HG03039 (cell line): Measurements from ENCODE around the gene SLC25A33.
A peak's percentile ranks its signal among the peaks of the same experiment; 100 is the strongest.
"Not testable (repeated sequence)": the region's sequence is repeated elsewhere in the genome, so short reads cannot be mapped to it uniquely, and the experiment has no call there.

ENCODE experiments used
- ATAC-seq: cut with Tn5 transposase; IDR thresholded peaks from one replicate; pipeline ENCODE4 v1.9.1; 2021; ENCODE audit warnings: mild to moderate bottlenecking, moderate library complexity; ENCODE audit not compliant: unreplicated experiment

The SLC25A33 gene, protein sequence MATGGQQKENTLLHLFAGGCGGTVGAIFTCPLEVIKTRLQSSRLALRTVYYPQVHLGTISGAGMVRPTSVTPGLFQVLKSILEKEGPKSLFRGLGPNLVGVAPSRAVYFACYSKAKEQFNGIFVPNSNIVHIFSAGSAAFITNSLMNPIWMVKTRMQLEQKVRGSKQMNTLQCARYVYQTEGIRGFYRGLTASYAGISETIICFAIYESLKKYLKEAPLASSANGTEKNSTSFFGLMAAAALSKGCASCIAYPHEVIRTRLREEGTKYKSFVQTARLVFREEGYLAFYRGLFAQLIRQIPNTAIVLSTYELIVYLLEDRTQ

DNA sequence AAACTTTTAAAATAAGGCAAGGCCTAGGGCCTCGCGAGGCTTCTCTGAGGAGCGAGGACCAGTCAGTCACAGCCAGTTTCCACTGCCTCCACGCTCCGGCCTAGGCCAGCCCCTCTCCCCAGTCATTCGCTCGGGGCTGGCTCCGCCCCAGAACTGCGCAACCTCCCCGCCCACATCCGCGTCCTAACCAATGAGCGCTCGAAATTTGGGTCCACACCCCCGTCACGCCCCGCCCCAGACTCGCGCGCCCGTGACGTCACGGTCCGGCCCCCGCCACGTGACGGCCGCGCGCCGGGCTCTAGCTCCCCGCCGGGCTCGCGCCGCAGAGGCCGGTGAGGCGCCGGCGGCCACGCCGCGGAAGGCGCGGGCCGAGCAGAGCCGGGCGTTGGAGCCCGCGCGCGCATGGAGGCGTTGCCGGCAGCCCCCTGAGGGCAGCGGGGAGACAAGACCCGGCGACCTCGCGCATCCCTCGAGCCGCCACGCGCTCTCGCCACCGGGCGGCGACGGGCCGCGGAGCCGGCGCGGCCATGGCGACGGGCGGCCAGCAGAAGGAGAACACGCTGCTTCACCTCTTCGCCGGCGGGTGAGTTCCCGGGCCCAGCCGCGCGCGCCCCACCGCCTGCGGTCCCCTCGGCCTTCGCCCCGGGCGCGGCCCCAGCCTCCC lies at the start of gene SLC25A33:
TSS of gene SLC25A33 (plus strand) at position 301 of the 664 bp plus-strand sequence. CDS start at position 528, 227 bp downstream.
- ATAC-seq = peak; percentile 88

DNA sequence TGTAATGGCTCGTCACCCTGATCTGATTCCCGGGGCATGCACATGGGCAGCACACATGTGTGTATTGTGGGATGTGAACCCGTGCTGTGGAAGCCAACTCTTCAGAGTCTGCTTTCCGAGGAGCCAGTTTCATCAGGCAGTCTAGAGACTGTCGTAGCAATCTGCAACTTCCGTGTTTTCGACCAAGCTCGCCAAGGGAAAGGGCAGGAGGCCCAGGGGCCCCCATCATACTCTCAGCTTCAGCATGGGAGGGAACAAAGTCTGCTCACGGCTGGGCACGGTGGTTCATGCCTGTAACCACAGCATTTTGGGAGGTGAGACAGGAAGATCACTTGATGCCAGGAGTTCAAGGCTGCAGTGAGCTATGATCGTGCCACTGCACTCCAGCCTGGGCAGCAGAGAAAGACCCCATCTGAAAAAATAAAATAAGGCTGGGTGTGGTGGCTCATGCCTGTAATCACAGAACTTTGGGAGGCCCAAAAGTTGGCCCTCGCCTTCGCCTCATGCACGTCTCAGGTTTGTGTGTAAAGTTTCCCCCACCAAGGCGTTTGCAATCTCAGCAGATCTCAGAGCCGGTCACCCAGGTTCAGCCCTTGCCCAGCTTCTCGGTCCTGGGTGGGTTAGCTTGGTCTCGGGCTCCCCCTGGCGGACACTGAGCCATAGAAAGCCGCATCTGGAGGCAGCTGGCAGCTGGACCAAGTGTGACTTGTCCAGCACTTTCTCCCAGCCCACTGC lies 48.5 kb upstream of the SLC25A33 start:
- no peak for ATAC-seq

DNA sequence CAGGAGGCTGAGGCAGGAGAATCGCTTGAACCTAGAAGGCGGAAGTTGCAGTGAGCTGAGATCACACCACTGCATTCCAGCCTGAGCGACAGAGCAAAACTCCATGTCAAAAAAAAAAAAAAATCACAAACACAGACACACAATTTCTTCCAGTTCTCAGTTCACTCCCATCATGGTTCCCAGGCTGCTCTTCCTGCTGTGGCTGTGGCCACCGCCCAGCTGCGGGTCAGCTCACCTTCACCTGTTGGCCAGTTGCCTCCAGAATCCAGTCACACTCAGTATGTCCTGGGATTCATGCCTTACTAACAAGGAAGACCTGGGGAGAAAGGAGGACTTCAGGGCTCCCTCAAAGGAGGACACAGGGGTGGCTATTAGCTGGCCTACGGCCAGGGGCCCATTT lies 45.9 kb upstream of the SLC25A33 start:
- ATAC-seq = no peak

DNA sequence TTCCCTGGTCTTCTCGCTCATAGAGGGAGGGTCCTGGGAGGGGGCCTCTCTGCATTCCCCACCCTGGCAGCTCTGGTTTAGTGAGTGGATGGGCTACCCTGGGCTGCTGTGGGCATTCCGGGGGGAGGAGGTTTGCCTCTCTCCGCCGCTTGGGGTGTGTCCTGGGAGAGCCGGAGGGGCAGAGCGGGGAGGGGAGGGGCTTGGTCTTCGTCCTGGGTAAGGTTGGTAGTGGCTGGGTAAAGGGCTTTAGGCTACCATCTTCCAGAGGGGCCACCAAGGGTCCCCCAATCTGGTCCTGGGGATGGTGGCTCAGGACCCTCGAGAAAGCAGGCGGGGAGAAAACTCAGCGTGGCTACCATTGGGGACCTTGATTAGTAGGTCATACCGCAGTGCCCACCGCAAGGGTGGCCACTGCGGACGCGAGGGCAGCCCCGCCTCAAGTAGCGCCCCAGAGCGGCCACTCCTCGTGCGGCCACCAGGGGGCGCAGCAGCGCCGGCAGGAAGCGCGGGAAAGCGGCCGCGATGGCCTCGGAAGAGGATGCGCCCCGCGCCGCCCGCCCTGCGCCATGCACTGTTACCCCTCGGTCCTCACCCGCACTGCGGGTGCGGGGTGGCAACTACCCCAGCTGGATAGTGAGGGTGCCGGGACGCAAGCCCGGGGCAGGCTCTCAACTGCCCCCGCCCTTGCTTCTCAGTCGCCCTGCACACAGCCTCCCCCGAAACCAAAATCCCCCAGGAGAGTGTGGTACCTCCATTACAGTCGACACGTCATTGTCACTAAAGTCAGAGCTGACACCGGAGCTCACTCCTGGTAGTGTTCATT lies 44.1 kb upstream of the SLC25A33 start:
- no peak for ATAC-seq

DNA sequence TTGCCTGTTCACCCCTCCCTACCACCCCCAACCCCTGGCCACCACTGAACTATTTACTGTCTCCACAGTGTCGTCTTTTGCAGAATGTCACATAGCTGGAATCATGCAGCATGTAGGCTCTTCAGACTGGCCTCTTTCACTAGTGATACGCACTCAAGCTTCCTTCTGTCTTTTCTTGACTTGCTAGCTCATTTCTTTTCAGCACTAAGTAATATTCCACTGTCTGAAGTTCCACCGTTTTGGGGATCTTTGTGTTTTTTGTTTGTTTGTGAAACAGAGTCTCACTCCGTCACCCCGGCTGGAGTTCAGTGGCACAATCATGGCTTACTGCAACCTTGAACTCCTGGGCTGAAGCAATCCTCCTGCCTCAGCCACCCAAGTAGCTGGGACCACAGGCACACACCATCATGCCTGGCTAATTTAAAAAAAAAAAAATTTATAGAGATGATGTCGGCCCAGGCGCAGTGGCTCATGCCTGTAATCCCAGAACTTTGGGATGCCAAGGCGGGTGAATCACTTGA lies 43.4 kb upstream of the SLC25A33 start:
- no peak for ATAC-seq

DNA sequence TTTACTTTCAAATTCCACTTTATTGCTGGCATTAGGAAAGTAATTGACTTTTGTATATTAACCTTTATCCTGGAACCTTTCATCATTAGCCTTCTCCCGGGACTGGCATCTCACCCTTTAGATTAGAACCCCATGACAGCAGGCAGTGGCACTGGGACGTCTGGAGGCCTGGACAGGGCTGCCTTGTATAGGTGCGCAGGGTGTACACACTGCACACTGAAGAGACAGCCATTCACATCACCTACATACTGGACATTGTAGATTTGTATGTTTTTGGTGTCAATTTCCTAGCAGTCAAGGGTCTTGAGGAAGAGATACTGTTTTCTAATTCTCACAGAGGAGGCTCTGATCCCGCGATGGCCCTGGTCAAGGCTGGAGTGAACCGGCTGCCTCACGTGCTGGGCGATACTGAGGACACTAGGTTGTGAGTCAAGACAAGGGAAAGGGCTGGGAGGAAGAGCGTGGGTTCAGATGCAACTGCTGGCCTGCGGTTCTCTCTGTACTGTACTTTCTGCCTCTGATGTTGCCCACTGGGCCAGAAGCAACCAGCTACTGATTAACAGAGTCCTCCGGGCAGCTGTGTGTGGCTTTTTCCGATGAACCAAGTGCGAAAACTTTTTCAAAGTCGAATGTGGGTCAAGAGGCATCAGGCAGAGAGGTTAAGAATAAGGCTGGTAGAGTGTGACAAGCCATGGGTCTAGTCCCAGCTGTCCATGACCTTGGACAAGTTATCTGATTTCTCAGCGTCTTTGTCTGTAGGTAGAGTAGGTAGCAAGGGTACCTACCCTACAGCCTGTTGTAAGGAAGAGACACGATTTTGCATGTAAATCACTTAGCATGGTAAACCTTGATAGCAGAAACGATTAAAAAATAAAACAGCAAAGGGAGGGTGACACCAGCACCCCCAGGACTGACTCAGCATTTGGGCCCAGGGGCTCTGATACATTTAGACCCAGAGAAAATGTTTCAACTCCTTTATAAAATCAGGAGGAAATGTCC lies 38.2 kb upstream of the SLC25A33 start:
- no peak for ATAC-seq

DNA sequence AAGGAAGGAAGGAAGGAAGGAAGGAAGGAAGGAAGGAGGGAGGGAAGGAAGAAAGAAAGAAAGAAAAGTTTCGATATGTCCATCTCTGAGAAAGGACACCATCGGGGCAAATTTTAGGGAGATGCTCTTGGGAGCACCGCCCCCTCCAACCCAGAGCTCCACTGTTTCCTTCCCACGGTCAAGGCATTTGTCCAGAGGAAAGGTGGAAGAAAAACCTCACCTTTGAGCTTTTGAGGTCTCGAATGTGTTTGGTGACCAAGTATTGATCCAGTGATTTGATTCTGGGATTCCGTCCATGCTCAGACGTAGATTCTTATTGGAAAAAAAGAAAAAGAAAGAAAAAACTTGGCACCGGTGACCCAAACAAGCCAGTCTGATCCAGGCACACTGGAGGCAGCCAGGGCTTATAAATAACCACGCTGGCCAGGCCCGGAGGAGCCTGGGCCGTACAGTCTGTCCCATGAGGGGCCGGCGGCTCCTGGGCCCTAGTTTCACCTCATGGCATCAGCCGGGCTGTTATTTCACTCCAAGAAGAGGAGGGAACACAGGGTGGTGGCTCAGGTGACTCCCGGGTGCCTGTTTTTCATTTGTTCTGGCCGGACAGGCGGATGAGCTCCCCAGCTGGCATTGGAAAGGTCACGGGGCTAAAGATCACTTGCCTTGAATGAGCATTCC lies 36.1 kb upstream of the SLC25A33 start:
- no peak for ATAC-seq

DNA sequence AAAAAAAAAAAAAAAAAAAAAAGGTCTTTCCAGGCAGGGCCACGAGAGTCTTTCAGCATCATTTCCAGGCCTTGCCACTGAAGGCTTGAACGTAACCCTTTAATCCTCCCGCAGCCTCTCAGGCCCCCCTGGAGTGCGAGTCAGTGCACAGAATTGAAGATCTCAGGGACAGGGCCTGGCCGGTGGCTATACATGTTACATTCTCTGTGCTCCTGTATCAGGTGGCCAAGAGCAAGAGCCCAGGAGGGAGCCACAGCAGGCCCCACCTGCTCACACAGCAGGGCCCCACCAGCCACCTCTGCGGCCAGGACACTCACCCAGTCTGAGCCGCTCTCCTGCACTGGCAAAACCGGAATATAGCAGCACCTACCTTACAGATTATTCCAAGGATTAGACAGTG lies 34.1 kb upstream of the SLC25A33 start:
- no peak for ATAC-seq

DNA sequence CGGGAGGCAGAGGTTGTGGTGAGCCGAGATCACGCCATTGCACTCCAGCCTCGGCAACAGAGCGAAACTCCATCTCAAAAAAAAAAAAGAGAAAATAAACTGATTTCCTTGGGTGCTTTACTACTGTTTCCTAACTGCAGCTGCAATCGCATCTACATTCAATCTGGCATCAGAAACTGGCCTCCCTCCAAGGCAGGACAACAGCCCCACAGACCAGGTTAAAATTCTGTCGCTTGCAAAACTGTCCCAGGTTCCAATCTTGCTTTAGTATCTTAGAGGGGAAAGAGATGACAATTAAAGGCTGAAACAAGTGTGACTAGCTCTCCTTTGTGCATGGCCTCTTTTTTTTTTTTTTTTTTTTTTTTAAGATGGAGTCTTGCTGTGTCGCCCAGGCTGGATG lies 32.4 kb upstream of the SLC25A33 start:
- no peak for ATAC-seq

DNA sequence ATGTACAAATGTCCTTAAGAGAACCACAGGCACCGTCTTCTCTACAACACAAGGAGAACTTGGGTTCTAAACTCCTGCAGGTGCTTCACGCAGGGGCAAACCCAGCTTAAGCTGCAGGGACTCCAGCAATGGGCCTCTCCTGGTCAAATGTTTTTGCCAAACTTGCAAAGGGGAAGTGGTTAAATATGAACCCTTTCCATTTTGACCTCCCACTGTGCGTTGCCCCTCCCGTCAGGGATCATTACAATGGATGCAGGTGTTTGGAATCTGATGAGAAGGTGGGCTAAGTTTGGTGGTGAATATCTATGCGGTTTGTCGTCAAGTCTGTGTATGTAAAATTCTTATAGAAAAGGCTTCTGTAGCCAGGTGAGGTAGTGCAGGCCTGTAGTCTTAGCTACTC lies 29.1 kb upstream of the SLC25A33 start:
- no peak for ATAC-seq

DNA sequence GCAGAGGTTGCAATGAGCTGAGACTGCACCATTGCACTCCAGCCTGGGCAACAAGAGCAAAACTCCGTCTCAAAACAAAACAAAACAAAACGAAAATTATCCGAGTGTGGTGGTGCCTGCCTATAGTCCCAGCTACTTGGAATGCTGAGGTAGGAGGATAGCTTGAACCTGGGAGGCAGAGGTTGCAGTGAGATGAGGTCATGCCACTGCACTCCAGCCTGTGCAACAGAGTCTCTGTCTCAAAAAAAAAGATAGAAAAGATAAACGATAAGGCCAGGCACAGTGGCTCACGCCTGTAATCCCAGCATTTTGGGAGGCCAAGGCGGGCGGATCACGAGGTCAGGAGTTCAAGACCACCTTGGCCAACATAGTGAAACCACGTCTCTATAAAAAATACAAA lies 23.7 kb upstream of the SLC25A33 start:
- not testable (repeated sequence) for ATAC-seq

DNA sequence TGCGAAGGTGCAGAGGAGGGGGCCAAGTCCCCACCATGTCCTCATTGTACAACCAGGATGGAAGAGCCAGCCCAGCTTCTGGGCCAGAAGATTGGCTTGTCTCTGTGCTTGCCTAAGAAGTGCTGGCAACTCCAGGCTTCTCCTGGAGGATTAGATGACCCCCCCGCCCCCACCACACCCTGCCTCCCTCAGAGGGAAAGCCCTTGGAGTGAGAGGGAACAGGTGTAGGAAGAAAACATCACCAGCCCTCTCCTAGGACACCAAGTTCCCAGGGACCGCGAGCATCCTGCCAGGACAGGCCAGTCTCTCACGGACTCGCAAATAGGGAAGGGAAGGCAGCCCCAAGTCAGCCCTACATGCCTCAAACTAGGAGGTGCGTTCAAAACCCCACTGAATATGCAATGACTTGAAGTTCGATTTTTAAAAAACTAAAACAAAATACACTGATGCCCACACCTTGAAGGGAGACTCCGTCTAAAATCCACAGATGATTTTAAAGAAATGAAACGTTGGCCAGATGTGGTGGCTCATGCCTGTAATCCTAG lies 20.7 kb upstream of the SLC25A33 start:
- no peak for ATAC-seq

DNA sequence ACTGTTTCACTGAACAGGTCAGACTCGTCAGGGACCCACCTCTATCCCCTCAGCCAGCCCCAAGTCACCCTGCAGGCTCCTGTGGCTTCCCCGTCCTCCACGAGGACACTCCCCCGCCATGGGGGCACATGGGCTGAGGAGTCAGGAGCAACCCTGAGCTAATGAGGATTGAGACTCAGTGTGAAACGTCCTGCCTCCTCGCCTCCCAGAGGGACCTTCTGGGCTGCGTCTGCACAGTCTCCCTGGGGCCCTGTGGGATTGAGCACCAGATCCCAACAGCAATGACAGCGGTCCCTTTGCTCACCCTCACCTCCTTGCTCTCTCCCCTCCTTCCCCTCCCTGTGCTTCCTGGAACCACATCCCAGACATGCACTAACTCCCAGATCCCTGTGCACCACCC lies 18.9 kb upstream of the SLC25A33 start:
- no peak for ATAC-seq

DNA sequence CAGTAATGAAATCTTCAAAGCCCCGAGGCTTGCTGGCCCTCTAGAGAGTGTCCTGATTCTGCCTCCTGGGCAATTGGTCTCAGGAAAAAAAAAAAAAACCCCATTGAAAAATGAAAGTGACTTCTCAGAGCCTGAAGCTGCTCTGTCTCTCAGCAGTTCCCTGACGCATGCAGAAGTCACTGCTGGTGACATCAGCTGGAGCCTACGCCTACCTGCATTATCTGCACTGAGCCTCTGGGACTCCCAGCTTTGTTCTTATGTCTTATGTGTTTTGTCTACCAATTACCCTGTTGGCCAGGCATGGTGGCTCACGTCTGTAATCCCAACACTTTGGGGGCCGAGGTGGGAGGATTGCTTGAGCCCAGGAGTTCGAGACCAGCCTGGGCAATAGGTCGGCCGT lies 10.1 kb upstream of the SLC25A33 start:
- no peak for ATAC-seq

DNA sequence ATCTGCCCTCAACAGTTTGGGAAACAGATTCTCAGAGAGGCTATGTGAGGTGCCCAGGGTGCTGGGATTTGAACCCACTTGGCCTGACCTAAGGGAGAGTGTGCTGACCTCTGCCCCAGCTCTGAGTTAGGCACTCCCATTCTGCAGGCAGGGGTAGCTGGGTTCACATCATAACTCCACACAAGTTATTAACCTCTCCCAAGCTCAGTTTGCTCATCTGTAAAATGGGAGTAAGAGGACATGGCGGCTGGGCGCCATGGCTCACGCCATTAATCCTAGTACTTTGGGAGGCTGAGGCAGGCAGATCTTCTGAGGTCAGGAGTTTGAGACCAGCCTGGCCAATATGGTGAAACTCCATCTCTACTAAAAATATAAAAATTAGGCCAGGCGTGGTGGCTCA lies 8.9 kb upstream of the SLC25A33 start:
- ATAC-seq = no peak

DNA sequence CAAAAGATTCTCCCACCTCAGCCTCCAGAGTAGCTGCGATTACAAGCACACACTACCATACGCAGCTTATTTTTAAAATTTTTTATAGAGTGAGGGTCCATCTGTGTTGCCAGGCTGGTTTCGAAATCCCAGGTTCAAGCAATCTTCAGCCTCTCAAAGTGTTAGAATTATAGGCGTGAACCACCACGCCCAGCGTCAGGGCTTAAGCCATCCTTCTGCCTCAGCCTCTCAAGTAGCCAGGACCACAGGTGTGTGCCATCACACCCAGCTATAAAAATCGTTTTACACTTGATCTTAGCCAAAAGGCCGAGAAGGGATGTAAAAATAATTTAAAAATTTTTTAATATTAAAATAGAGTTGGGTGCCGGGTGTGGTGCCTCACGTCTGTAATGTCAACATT lies 4.3 kb upstream of the SLC25A33 start:
- ATAC-seq = no peak

DNA sequence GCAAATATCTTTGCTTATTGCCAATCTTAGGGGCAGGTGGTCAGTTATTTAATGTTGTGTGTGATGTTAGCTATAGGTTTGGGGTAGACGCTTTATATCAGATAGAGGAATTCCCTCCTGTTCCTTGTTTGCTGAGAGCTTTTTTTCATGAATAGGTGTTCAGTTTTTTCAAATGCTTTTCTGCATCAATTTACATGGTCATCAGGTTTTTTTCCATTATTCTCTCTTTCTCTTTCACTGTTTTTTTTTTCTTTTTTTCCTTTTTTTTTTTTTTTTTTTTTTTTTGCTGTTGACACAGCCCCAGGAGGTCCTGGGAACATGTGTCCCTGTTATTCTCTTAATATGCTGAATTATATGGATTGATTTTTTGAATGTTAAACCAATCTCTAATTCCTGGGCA lies 3.0 kb upstream of the SLC25A33 start:
- no peak for ATAC-seq

DNA sequence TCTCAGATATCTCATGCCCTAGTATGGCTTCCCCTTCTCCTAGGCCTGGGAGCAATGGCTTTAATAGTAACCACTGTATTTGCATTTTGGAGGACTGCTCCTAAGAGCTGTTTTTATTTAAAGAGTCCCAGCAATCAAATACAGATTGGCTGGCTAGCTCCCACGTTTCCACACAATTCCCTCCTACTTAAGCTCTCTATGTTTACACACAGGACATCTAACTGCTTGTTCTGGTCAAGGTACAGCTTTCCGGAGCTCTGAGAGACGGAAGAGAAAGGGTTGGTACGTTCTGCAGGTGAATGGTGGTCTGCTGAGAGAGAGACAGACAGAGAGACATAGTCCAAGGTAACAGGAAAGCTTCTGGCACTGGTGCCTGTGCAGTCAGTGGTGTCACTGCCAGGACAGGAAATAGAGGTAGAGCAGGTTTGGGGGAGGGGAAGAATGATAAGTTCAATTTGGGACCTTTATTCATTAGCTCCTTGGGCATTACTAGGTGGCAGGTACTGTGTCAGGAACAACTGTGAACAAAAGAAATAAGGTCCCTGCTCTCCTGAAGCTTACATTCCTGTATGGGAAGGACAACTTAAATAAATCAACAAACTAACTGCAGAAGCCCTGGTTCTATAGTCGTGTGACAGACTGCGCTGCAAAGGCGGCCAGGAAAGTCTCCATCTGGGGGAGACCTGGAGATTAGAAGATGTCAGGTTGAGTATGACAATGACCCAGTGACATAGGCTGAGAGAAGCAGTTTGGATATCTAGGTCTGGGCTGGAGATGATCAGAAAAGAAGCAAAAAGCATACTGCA lies 1.2 kb upstream of the SLC25A33 start:
- ATAC-seq = no peak
